ENCODE measurements around the gene HERPUD2. TPM values are rescaled to one million over a fixed set of nuclear protein-coding genes. Genes with fewer than 3 reads are reported as not detected.

The HERPUD2 gene
- total RNA-seq, 1 donor from 2014 or later = 28.0 TPM

- no peak overlapping the region for H3K4me3 Mint-ChIP-seq
- no peak for TF ChIP-seq CTCF (conservative IDR thresholded peaks at IDR 0.05)
- no peak for DNase-seq (ENCODE audit: low read depth, low spot score)
- no peak overlapping the region for H3K27ac Mint-ChIP-seq (ENCODE audit: unreplicated experiment)
- H3K36me3 Mint-ChIP-seq (ENCODE audit: low read depth) = no peaks in the 10 kb centered on the region
- H3K27me3 Mint-ChIP-seq (ENCODE audit: low read depth) = no peaks in the 10 kb centered on the region
- peaks cover 2% of the 10 kb centered on the region for H3K9me3 Mint-ChIP-seq
- H3K4me1 Mint-ChIP-seq = no peaks in the 10 kb centered on the region
Observed at GRCh38 chr7:35725280-35725680, 30.3 kb upstream of the HERPUD2 start.

GRCh38 chr7:35723011-35723410 is 28.1 kb upstream of the HERPUD2 start:
- no peaks in the 10 kb centered on the region for H3K4me1 Mint-ChIP-seq
- H3K27me3 Mint-ChIP-seq (ENCODE audit: low read depth) = no peaks in the 10 kb centered on the region
- no peak for TF ChIP-seq CTCF (conservative IDR thresholded peaks at IDR 0.05)
- no peaks in the 10 kb centered on the region for H3K36me3 Mint-ChIP-seq (ENCODE audit: low read depth)
- no peak for DNase-seq (ENCODE audit: low read depth, low spot score)
- no peak overlapping the region for H3K27ac Mint-ChIP-seq (ENCODE audit: unreplicated experiment)
- no peak overlapping the region for H3K4me3 Mint-ChIP-seq
- peaks cover 2% of the 10 kb centered on the region for H3K9me3 Mint-ChIP-seq

- Mint-ChIP-seq H3K36me3 (ENCODE audit: low read depth) (no peaks in the 10 kb centered on the region), H3K4me1 (no peaks in the 10 kb centered on the region), H3K4me3 (no peak overlapping the region), H3K9me3 (peaks cover 2% of the 10 kb centered on the region), H3K27ac (ENCODE audit: unreplicated experiment) (no peak overlapping the region), H3K27me3 (ENCODE audit: low read depth) (no peaks in the 10 kb centered on the region)
- TF ChIP-seq CTCF (conservative IDR thresholded peaks at IDR 0.05) = no peak
- no peak for DNase-seq (ENCODE audit: low read depth, low spot score)
Observed at GRCh38 chr7:35722054-35722849, 27.3 kb upstream of the HERPUD2 start.

- no peaks in the 10 kb centered on the region for H3K36me3 Mint-ChIP-seq (ENCODE audit: low read depth)
Observed at GRCh38 chr7:35721288-35721687, 26.4 kb upstream of the HERPUD2 start.

GRCh38 chr7:35720849-35721248 is 25.9 kb upstream of the HERPUD2 start:
- TF ChIP-seq CTCF (conservative IDR thresholded peaks at IDR 0.05) = no peak
- Mint-ChIP-seq H3K4me1 (peaks cover 6% of the 10 kb centered on the region), H3K36me3 (ENCODE audit: low read depth) (no peaks in the 10 kb centered on the region), H3K27me3 (ENCODE audit: low read depth) (no peaks in the 10 kb centered on the region), H3K9me3 (peaks cover 2% of the 10 kb centered on the region), H3K4me3 (no peak overlapping the region), H3K27ac (ENCODE audit: unreplicated experiment) (no peak overlapping the region)
- DNase-seq (ENCODE audit: low read depth, low spot score) = no peak

More at GRCh38 chr7:35721288-35721687, 26.4 kb upstream of the HERPUD2 start:
- Mint-ChIP-seq H3K27me3 (ENCODE audit: low read depth) (no peaks in the 10 kb centered on the region), H3K4me3 (no peak overlapping the region), H3K9me3 (peaks cover 2% of the 10 kb centered on the region), H3K4me1 (peaks cover 4% of the 10 kb centered on the region), H3K27ac (ENCODE audit: unreplicated experiment) (no peak overlapping the region)
- no peak for TF ChIP-seq CTCF (conservative IDR thresholded peaks at IDR 0.05)
- no peak for DNase-seq (ENCODE audit: low read depth, low spot score)
